Endothelial cell of umbilical vein (primary cell): Measurements from ENCODE around the gene EYS. TPM values are rescaled to one million over a fixed set of nuclear protein-coding genes. Genes with fewer than 3 reads are reported as not detected.

ENCODE experiments used
- BruUV-seq: library from RNA; stranded (reverse); fragments of 400-500 nt; replicated peaks from 2 replicates; lab custom pipeline; 2021; lab: Mats Ljungman, UMichigan
- CTCF ChIA-PET: fragments of 300-600, 350-600 bp; sonication (Branson Sonifier 250); formaldehyde crosslinking; loops from one replicate; lab custom pipeline; 2021; ENCODE audit warnings: antibody characterized with exemption, inconsistent platforms; lab: Charles Lee
- POLR2A ChIA-PET: fragments of 300-600, 350-600 bp; sonication (Branson Sonifier 250); formaldehyde crosslinking; loops from one replicate; lab custom pipeline; 2021; ENCODE audit warnings: antibody characterized with exemption, inconsistent platforms; lab: Charles Lee
- DNase-seq: peaks from one replicate; pipeline ENCODE4 v3.0.0-alpha.2; 2011; ENCODE audit warnings: low read depth, low spot score
- FAIRE-seq: peaks from 2 replicates; lab custom pipeline; 2011; peaks lifted over from hg19 to GRCh38; lab: Jason Lieb, UNC
- H2AFZ ChIP-seq: 2 replicates; pipeline ENCODE4 v1.6.0; 2012; ENCODE audit warnings: low read depth, low read length, control low read depth, inconsistent platforms
- H3K27ac ChIP-seq: 2 replicates; pipeline ENCODE4 v1.5.1; 2011; ENCODE audit warnings: low read depth, mild to moderate bottlenecking, control low read depth, low read length, moderate library complexity; ENCODE audit not compliant: insufficient read depth
- H3K27me3 ChIP-seq, 2 experiments: 2 replicates each; pipeline versions ENCODE4 v1.6.0 to v1.6.1; 2011; ENCODE audit warnings: low read length in 2 of 2, mixed read lengths in 1 of 2; ENCODE audit not compliant: control insufficient read depth in 2 of 2, insufficient read depth in 2 of 2
- H3K36me3 ChIP-seq, 2 experiments: 2 replicates in 1 of 2; 3 replicates in 1 of 2; pipeline ENCODE4 v1.5.1; 2011; ENCODE audit warnings: low read length in 2 of 2, mild to moderate bottlenecking in 1 of 2, moderate library complexity in 1 of 2; ENCODE audit not compliant: control insufficient read depth in 2 of 2, insufficient read depth in 2 of 2; ENCODE audit errors: extremely low read depth in 1 of 2
- H3K4me1 ChIP-seq: 3 replicates; pipeline ENCODE4 v1.5.1; 2011; ENCODE audit warnings: mild to moderate bottlenecking, low read length; ENCODE audit not compliant: control insufficient read depth, insufficient read depth; ENCODE audit errors: extremely low read depth
- H3K4me2 ChIP-seq: 2 replicates; pipeline ENCODE4 v1.6.1; 2011; ENCODE audit warnings: low read length, control low read depth, mixed read lengths; ENCODE audit not compliant: insufficient read depth
- H3K4me3 ChIP-seq, 3 experiments: fragments of 200-600 bp in 1 of 3; sonication (generic), shearing (Covaris generic) in 1 of 3; replicated peaks in 1 of 3; 2 replicates each; pipeline ENCODE4 v1.5.1; 2011 to 2016; ENCODE audit warnings: control low read depth in 3 of 3, low read length in 3 of 3, mild to moderate bottlenecking in 2 of 3, inconsistent platforms in 1 of 3, low read depth in 1 of 3, moderate library complexity in 1 of 3; ENCODE audit not compliant: insufficient read depth in 1 of 3
- H3K79me2 ChIP-seq: 2 replicates; pipeline ENCODE4 v1.6.0; 2012; ENCODE audit warnings: low read length, inconsistent platforms; ENCODE audit not compliant: control insufficient read depth, insufficient read depth
- H3K9ac ChIP-seq: replicated peaks from 2 replicates; pipeline ENCODE3; 2011; ENCODE audit warnings: low read length, control low read depth; ENCODE audit not compliant: insufficient read depth; ENCODE audit errors: extremely low read depth
- H3K9me1 ChIP-seq: replicated peaks from 3 replicates; pipeline ENCODE4 v1.6.0; 2011; ENCODE audit warnings: mild to moderate bottlenecking, low read length; ENCODE audit not compliant: control insufficient read depth, insufficient read depth; ENCODE audit errors: extremely low read depth
- H3K9me3 ChIP-seq: replicated peaks from 2 replicates; pipeline ENCODE4 v1.5.1; 2012; ENCODE audit warnings: low read length, inconsistent platforms; ENCODE audit not compliant: control insufficient read depth, insufficient read depth
- H4K20me1 ChIP-seq: replicated peaks from 2 replicates; pipeline ENCODE3; 2011; ENCODE audit warnings: mild to moderate bottlenecking, low read length; ENCODE audit not compliant: control insufficient read depth, insufficient read depth; ENCODE audit errors: extremely low read depth
- FOS ChIP-seq: IDR thresholded peaks from 2 replicates; pipeline ENCODE4 v1.6.1; 2011; ENCODE audit warnings: mild to moderate bottlenecking, low read length, moderate library complexity, borderline replicate concordance; ENCODE audit not compliant: insufficient read depth
- MYC ChIP-seq: IDR thresholded peaks from one replicate; pipeline ENCODE4 v1.6.1; 2011; ENCODE audit warnings: mild to moderate bottlenecking, low read depth, low read length
- POLR2A ChIP-seq: IDR thresholded peaks from 2 replicates; pipeline ENCODE4 v1.6.1; 2012; ENCODE audit warnings: low read depth, mild to moderate bottlenecking, control low read depth, low read length
- POLR2AphosphoS5 ChIP-seq: IDR thresholded peaks from 2 replicates; pipeline ENCODE4 v1.6.1; 2012; ENCODE audit warnings: low read depth, mild to moderate bottlenecking, control low read depth, low read length, moderate library complexity; ENCODE audit not compliant: insufficient read depth
- dilution Hi-C: fragments of 300-500 bp; cut with MboI; formaldehyde crosslinking; loops from one replicate; pipeline ENCODE4 v1.15.0; 2019; ENCODE audit warnings: low sequenced_read_pairs; ENCODE audit not compliant: extremely low pct_ligation_motif_present
- intact Hi-C: fragments of 100-400 bp; cut with micrococcal nuclease; formaldehyde crosslinking; loops from one replicate; pipeline ENCODE4 v1.10.0; 2022
- polyA plus RNA-seq, 4 experiments: library from polyadenylated mRNA; depleted of rRNA in 3 of 4; stranded (reverse) in 3 of 4; unstranded in 1 of 4; fragments of >200 nt; gene quantifications; 2 replicates each; pipeline versions ENCODE4 v1.2.1 to v1.2.3, GENCODE V29; 2011 to 2012; ENCODE audit warnings: missing spikeins in 1 of 4
- total RNA-seq: library from RNA; stranded (reverse); gene quantifications from 2 replicates; pipeline ENCODE4 v1.2.3, GENCODE V29; 2021

Gene EYS
- total and polyA plus RNA-seq, 2 donors (not counting 3 experiments of a cell fraction or from before 2014, with no cell fraction given), result 0.01 to 0.27 TPM

GRCh38 chr6:65199683-65200082 is 507.3 kb downstream of the EYS start:
- no peak for FAIRE-seq
- Histone ChIP-seq H3K9me3 (no peaks in the 10 kb centered on the region), H3K9me1 (no peaks in the 10 kb centered on the region), H3K27me3 (no peaks in the 10 kb centered on the region), H2AFZ (no peak overlapping the region), H3K4me1 (peaks cover 4% of the 10 kb centered on the region), H3K27ac (no peak overlapping the region), H3K79me2 (no peaks in the 10 kb centered on the region), H3K9ac (no peak overlapping the region), H3K36me3 (no peaks in the 10 kb centered on the region), H3K4me3 (no peak overlapping the region), H3K4me2 (no peak overlapping the region), H4K20me1 (no peaks in the 10 kb centered on the region)
- CTCF ChIA-PET, result no interaction called here
- TF ChIP-seq MYC, result no peak
- no peak for TF ChIP-seq POLR2AphosphoS5
- no TSS peak for BruUV-seq
- dilution Hi-C loops, result no loop called here
- POLR2A ChIA-PET, result no interaction called here
- DNase-seq, result no peak
- intact Hi-C loops, result no loop called here

GRCh38 chr6:65199121-65199520 is 507.9 kb downstream of the EYS start:
- Histone ChIP-seq H3K4me3 (no peak overlapping the region), H4K20me1 (no peaks in the 10 kb centered on the region), H3K4me2 (peak overlapping the region; percentile 22), H3K9ac (no peak overlapping the region), H3K4me1 (peaks cover 4% of the 10 kb centered on the region), H3K27me3 (no peaks in the 10 kb centered on the region), H3K36me3 (no peaks in the 10 kb centered on the region), H3K9me3 (no peaks in the 10 kb centered on the region), H3K79me2 (no peaks in the 10 kb centered on the region), H3K9me1 (no peaks in the 10 kb centered on the region), H2AFZ (no peak overlapping the region), H3K27ac (no peak overlapping the region)
- DNase-seq, result peak; percentile 78
- ChIA-PET CTCF (no interaction called here), POLR2A (no interaction called here)
- TF ChIP-seq FOS, result peak; percentile 8
- TF ChIP-seq POLR2A, result no peak
- dilution Hi-C loops, result no loop called here
- BruUV-seq, result no TSS peak
- no peak for FAIRE-seq
- intact Hi-C loops, result no loop called here
